Peyer's patch (tissue), 4 donors: Measurements from ENCODE around the gene SLC25A14.

Experiments used
- POLR2A ChIP-seq, 2 donors: fragments of 450-650 bp; IDR thresholded peaks; one replicate each; pipeline ENCODE4 v1.5.1; 2017; ENCODE audit warnings: antibody characterized with exemption in 2 of 2, mild to moderate bottlenecking in 2 of 2, moderate library complexity in 2 of 2
- TF ChIP-seq, protein P1 (sequence below), 6 experiments: fragments of 450-650 bp in 4 of 6; fragments of 200-600 bp in 2 of 6; sonication (generic) in 1 of 6; IDR thresholded peaks; one replicate each; pipeline ENCODE4 v1.5.1; 2017 to 2019; ENCODE audit warnings: antibody characterized with exemption in 6 of 6, mild to moderate bottlenecking in 3 of 6, moderate library complexity in 1 of 6

DNA sequence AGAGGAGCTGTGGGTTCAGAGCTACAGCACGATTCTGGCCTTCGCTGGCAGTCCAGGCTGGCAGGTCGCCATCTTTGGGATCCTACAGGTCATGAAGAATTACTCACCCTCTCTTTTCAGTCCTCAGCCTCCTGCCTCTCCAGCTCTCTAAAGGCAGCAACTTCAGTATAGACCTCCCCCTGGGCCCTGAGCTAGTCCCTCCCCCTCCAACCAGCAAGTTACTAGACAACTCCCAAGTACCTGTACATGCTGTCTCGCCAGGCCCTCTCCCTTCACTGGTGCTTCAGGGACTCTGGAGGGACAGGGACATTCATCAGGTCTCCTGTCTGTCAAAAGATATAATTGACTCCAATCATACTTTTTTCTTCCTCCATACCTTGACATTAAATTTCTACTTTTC, 45.8 kb downstream of the SLC25A14 start, which contains the start of gene GPR119:
- no peak for TF ChIP-seq POLR2A (IDR thresholded peaks at IDR 0.05)
- TF ChIP-seq, protein P1, sequence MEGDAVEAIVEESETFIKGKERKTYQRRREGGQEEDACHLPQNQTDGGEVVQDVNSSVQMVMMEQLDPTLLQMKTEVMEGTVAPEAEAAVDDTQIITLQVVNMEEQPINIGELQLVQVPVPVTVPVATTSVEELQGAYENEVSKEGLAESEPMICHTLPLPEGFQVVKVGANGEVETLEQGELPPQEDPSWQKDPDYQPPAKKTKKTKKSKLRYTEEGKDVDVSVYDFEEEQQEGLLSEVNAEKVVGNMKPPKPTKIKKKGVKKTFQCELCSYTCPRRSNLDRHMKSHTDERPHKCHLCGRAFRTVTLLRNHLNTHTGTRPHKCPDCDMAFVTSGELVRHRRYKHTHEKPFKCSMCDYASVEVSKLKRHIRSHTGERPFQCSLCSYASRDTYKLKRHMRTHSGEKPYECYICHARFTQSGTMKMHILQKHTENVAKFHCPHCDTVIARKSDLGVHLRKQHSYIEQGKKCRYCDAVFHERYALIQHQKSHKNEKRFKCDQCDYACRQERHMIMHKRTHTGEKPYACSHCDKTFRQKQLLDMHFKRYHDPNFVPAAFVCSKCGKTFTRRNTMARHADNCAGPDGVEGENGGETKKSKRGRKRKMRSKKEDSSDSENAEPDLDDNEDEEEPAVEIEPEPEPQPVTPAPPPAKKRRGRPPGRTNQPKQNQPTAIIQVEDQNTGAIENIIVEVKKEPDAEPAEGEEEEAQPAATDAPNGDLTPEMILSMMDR (IDR thresholded peaks at IDR 0.05) = no peak
